H1 (cell line): Measurements from ENCODE around the gene TMEM82. TPM values are rescaled to one million over a fixed set of nuclear protein-coding genes. Genes with fewer than 3 reads are reported as not detected.

Source experiments
- CHD7 ChIP-seq: fragments of 300-600 bp; sonication (generic); IDR thresholded peaks from 2 replicates; pipeline ENCODE4 v1.7.1; 2012; ENCODE audit warnings: low read length, moderate library complexity, mild to moderate bottlenecking, inconsistent platforms; ENCODE audit not compliant: insufficient replicate concordance
- CREB1 ChIP-seq: IDR thresholded peaks from 2 replicates; pipeline ENCODE4 v1.6.1; 2012; ENCODE audit warnings: inconsistent platforms
- POU5F1 ChIP-seq: IDR thresholded peaks from 2 replicates; pipeline ENCODE4 v1.6.1; 2011; ENCODE audit warnings: low read depth, mild to moderate bottlenecking, low read length, moderate library complexity
- RBBP5 ChIP-seq: IDR thresholded peaks from 2 replicates; pipeline ENCODE4 v1.7.1; 2012; ENCODE audit warnings: low read depth, mild to moderate bottlenecking, inconsistent platforms, low read length, moderate library complexity, borderline replicate concordance
- SP1 ChIP-seq: IDR thresholded peaks from 2 replicates; pipeline ENCODE4 v1.6.1; 2011; ENCODE audit warnings: low read depth, low read length
- polyA plus RNA-seq, 7 experiments: library from polyadenylated mRNA; depleted of rRNA in 3 of 7; stranded (reverse) in 5 of 7; unstranded in 2 of 7; fragments of >200 nt in 5 of 7; fragments of 200-250 nt in 2 of 7; gene quantifications; 1 replicate in 5 of 7; 2 replicates in 1 of 7; 4 replicates in 1 of 7; pipeline versions ENCODE4 v1.2.1 to v1.2.3, GENCODE V29; 2011 to 2013; ENCODE audit warnings: missing spikeins in 2 of 7, mixed read lengths in 2 of 7
- total RNA-seq: library from RNA; stranded (reverse); fragmentation: NEBNext Ultra II Directional; extraction: Animal tissue kit (Norgen Biotek cat#: 25700); gene quantifications from 2 replicates; pipeline ENCODE4 v1.2.1, GENCODE V29; 2021

The TMEM82 gene
- total and polyA plus RNA-seq, 2 of the 8 experiments (the other 6 are each of a cell fraction or from before 2014, with no cell fraction given) = 0.32 to 2.1 TPM

DNA sequence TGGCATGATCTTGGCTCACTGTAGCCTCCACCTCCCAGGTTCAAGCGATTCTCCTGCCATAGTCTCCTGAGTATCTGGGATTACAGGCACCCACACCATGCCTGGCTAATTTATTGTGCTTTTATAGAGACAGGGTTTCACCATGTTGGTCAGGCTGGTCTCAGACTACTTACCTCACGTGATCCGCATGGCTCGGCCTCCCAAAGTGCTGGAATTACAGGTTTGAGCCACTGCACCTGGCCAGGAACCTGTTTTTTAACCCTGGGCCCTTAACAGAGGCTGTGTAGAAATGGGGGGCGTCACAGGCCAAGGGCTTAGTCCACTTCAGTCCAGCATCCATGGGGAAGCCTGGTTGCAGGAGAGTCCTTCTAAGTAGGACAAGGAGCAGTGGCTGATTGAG lies 25.6 kb downstream of the TMEM82 start (continued):
- no peak for TF ChIP-seq CHD7
- TF ChIP-seq RBBP5 = no peak
- no peak for TF ChIP-seq POU5F1
- no peak for TF ChIP-seq SP1
- TF ChIP-seq CREB1 = no peak
- TF ChIP-seq, all 59 proteins: peak for 0
